B cell (primary cell): ENCODE data around the gene DHX8. TPM values are rescaled to one million over a fixed set of nuclear protein-coding genes. Genes with fewer than 3 reads are reported as not detected.

Experiments
- ATAC-seq: fragments of 200-7000 bp; cut with Tn5 transposase; one replicate; pipeline ENCODE4 v1.10.0; 2021; ENCODE audit warnings: low read depth, mild to moderate bottlenecking, moderate number of reproducible peaks, moderate library complexity
- CTCF ChIA-PET: fragments of 350-600 bp; sonication (Branson Sonifier 250); formaldehyde crosslinking; loops from one replicate; lab custom pipeline; 2021; ENCODE audit warnings: antibody characterized with exemption, inconsistent platforms; lab: Charles Lee
- POLR2A ChIA-PET: fragments of 350-600 bp; sonication (Branson Sonifier 250); formaldehyde crosslinking; loops from one replicate; lab custom pipeline; 2021; ENCODE audit warnings: antibody characterized with exemption; lab: Charles Lee
- DNase-seq: peaks from one replicate; pipeline ENCODE4 v3.0.0; 2013
- H2AFZ ChIP-seq: 2 replicates; pipeline ENCODE4 v1.6.1; 2012; ENCODE audit warnings: mild to moderate bottlenecking, low read depth, low read length; ENCODE audit not compliant: insufficient read depth, poor library complexity, severe bottlenecking
- H3K27ac ChIP-seq, 2 donors: 1 replicate in 1 of 2; 2 replicates in 1 of 2; pipeline ENCODE4 v1.5.1; 2012 to 2013; ENCODE audit warnings: low read length in 2 of 2, mild to moderate bottlenecking in 2 of 2, moderate library complexity in 1 of 2
- H3K27me3 ChIP-seq, 4 experiments: fragments of 200-600 bp in 1 of 4; sonication (generic) in 1 of 4; replicated peaks in 1 of 4; 1 replicate in 2 of 4; 2 replicates in 2 of 4; pipeline versions ENCODE4 v1.6.1 to v1.7.0; 2013 to 2016; ENCODE audit warnings: low read length in 3 of 4, mild to moderate bottlenecking in 2 of 4, mixed read lengths in 1 of 4, moderate library complexity in 1 of 4; ENCODE audit not compliant: insufficient read depth in 4 of 4, control insufficient read depth in 3 of 4; ENCODE audit errors: control extremely low read depth in 1 of 4
- H3K36me3 ChIP-seq, 2 experiments: replicated peaks in 1 of 2; 1 replicate in 1 of 2; 2 replicates in 1 of 2; pipeline versions ENCODE4 v1.6.1 to v1.7.1; 2013; ENCODE audit warnings: low read length in 1 of 2; ENCODE audit not compliant: insufficient read depth in 2 of 2, control insufficient read depth in 1 of 2; ENCODE audit errors: control extremely low read depth in 1 of 2, extremely low read depth in 1 of 2
- H3K4me1 ChIP-seq, 2 donors: fragments of 200-600 bp in 1 of 2; sonication (generic) in 1 of 2; 1 replicate in 1 of 2; 2 replicates in 1 of 2; pipeline versions ENCODE4 v1.5.1 to v1.6.1; 2013 to 2017; ENCODE audit warnings: low read length in 2 of 2; ENCODE audit not compliant: control insufficient read depth in 2 of 2, insufficient read depth in 2 of 2
- H3K4me2 ChIP-seq: replicated peaks from 2 replicates; pipeline ENCODE3; 2012; ENCODE audit warnings: mild to moderate bottlenecking, low read depth, low read length; ENCODE audit not compliant: poor library complexity, severe bottlenecking
- H3K4me3 ChIP-seq, 5 experiments: fragments of 200-600 bp in 1 of 5; sonication (generic) in 1 of 5; 1 replicate in 3 of 5; 2 replicates in 2 of 5; pipeline versions ENCODE4 v1.5.1 to v1.7.0; 2011 to 2016; ENCODE audit warnings: low read length in 4 of 5, mild to moderate bottlenecking in 4 of 5, low read depth in 2 of 5, control low read depth in 1 of 5, moderate library complexity in 1 of 5; ENCODE audit not compliant: insufficient read depth in 1 of 5; ENCODE audit errors: control extremely low read depth in 1 of 5, extremely low read depth in 1 of 5
- H3K79me2 ChIP-seq: fragments of 200-600 bp; sonication (generic); one replicate; pipeline ENCODE4 v1.6.0; 2016; ENCODE audit warnings: low read length; ENCODE audit not compliant: control insufficient read depth, insufficient read depth
- H3K9ac ChIP-seq: fragments of 200-600 bp; sonication (generic); 2 replicates; pipeline ENCODE4 v1.6.1; 2017; ENCODE audit warnings: mild to moderate bottlenecking, low read length, moderate library complexity
- H3K9me3 ChIP-seq, 3 donors: one replicate each; pipeline versions ENCODE4 v1.6.1 to v1.7.1; 2013; ENCODE audit warnings: low read length in 2 of 3; ENCODE audit not compliant: control insufficient read depth in 2 of 3, insufficient read depth in 1 of 3; ENCODE audit errors: control extremely low read depth in 1 of 3
- H4K20me1 ChIP-seq: 2 replicates; pipeline ENCODE4 v1.6.0; 2012; ENCODE audit warnings: mild to moderate bottlenecking, low read length; ENCODE audit not compliant: insufficient read depth, control insufficient read depth, poor library complexity, severe bottlenecking
- H3K27ac Mint-ChIP-seq: one replicate; pipeline ENCODE4 v1.8.0; 2021; ENCODE audit warnings: mixed read lengths
- H3K27me3 Mint-ChIP-seq: one replicate; pipeline ENCODE4 v1.8.0; 2021; ENCODE audit warnings: mixed read lengths
- H3K4me1 Mint-ChIP-seq: one replicate; pipeline ENCODE4 v1.8.0; 2021; ENCODE audit warnings: mixed read lengths
- H3K4me3 Mint-ChIP-seq: one replicate; pipeline ENCODE4 v1.8.0; 2021; ENCODE audit warnings: mixed read lengths
- H3K9me3 Mint-ChIP-seq: one replicate; pipeline ENCODE4 v1.8.0; 2022; ENCODE audit warnings: mixed read lengths; ENCODE audit not compliant: insufficient read depth
- EZH2 ChIP-seq: IDR thresholded peaks from 2 replicates; pipeline ENCODE4 v1.6.1; 2012; ENCODE audit warnings: borderline replicate concordance, low read depth, mild to moderate bottlenecking, moderate library complexity, low read length; ENCODE audit not compliant: insufficient read depth, poor library complexity, severe bottlenecking
- WGBS: methylation state at CpG from one replicate; pipeline ENCODE4 v1.1.5; 2013; ENCODE audit warnings: missing lambda C conversion rate; ENCODE audit not compliant: insufficient coverage; 5-methylcytosine and 5-hydroxymethylcytosine counted together
- intact Hi-C: fragments of 100-400 bp; cut with micrococcal nuclease; formaldehyde crosslinking; loops from one replicate; pipeline ENCODE4 v1.10.0; 2022
- polyA plus RNA-seq: library from polyadenylated mRNA; depleted of rRNA; stranded (reverse); fragments of >200 nt; gene quantifications from 2 replicates; pipeline ENCODE4 v1.2.3, GENCODE V29; 2012
- total RNA-seq, 2 donors: library from RNA; stranded (reverse); fragments of 120-200 nt in 1 of 2; gene quantifications; 1 replicate in 1 of 2; 2 replicates in 1 of 2; pipeline versions ENCODE4 v1.2.3 to v1.2.4, GENCODE V29; 2013 to 2022
- TF ChIP-seq, protein P1 (sequence below): fragments of 200-600 bp; IDR thresholded peaks from one replicate; pipeline ENCODE4 v1.8.0; 2022; ENCODE audit warnings: antibody characterized with exemption, mild to moderate bottlenecking

DHX8 gene
- total and polyA plus RNA-seq, 2 donors (not counting 1 experiment from before 2014, with no cell fraction given), result 17.9 to 63.3 TPM

DNA sequence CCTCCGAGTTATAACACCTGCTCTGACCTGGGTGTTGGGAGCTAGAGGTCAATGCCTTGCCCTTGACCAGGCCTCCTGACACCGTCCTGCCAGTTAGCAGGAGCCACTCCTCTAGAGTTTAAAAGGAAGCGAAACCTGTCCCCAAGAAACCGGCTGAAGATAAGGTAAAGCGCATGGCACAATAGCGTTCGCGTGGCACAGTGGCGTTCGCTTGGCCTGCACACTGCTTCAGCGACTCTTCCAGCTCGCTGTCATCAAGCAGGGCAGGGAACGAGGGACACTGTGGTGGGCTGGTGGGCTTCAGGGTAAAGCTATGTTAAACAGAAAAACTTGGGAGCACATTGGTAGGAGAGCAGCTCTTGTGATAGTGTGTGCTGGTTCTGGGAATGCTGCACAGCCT is 90.6 kb downstream of the DHX8 start:
- Mint-ChIP-seq H3K4me1 (peaks cover 20% of the 10 kb centered on the region), H3K9me3 (no peaks in the 10 kb centered on the region), H3K27me3 (peaks cover 9% of the 10 kb centered on the region), H3K27ac (no peak overlapping the region), H3K4me3 (no peak overlapping the region)
- no peak overlapping the region for H3K4me2 ChIP-seq
- H3K9me3 ChIP-seq, result no peaks in the 10 kb centered on the region
- H3K27me3 ChIP-seq, result peaks cover 0 to 15% (median 0%) of the 10 kb centered on the region in 4 experiments
- H3K4me3 ChIP-seq, result no peak overlapping the region
- intact Hi-C loops, result loop anchor here (10.0 kb wide), 1 partner anchor 180 kb away; the partner anchor contains the start of gene ARL4D
- no peak overlapping the region for H2AFZ ChIP-seq
- H3K4me1 ChIP-seq, result peaks cover 17 to 19% of the 10 kb centered on the region in 2 donors
- H3K27ac ChIP-seq, result no peak overlapping the region
- CTCF ChIA-PET, result interaction anchor here (0.8 to 9.1 kb wide), 7 partner anchors 40 to 272 kb away, joined by 3 to 153 read pairs (median 3); partner anchors contain the start of gene SOST
- POLR2A ChIA-PET, result no interaction called here
- no peaks in the 10 kb centered on the region for H3K36me3 ChIP-seq
- no peak overlapping the region for H3K9ac ChIP-seq
- DNase-seq (no peak), ATAC-seq (no peak)
- no peaks in the 10 kb centered on the region for H4K20me1 ChIP-seq
- TF ChIP-seq, protein P1, sequence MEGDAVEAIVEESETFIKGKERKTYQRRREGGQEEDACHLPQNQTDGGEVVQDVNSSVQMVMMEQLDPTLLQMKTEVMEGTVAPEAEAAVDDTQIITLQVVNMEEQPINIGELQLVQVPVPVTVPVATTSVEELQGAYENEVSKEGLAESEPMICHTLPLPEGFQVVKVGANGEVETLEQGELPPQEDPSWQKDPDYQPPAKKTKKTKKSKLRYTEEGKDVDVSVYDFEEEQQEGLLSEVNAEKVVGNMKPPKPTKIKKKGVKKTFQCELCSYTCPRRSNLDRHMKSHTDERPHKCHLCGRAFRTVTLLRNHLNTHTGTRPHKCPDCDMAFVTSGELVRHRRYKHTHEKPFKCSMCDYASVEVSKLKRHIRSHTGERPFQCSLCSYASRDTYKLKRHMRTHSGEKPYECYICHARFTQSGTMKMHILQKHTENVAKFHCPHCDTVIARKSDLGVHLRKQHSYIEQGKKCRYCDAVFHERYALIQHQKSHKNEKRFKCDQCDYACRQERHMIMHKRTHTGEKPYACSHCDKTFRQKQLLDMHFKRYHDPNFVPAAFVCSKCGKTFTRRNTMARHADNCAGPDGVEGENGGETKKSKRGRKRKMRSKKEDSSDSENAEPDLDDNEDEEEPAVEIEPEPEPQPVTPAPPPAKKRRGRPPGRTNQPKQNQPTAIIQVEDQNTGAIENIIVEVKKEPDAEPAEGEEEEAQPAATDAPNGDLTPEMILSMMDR, result no peak
- no peak for TF ChIP-seq EZH2
- 81% methylated on average over 12 of the region's 13 CpGs for WGBS
- no peaks in the 10 kb centered on the region for H3K79me2 ChIP-seq

DNA sequence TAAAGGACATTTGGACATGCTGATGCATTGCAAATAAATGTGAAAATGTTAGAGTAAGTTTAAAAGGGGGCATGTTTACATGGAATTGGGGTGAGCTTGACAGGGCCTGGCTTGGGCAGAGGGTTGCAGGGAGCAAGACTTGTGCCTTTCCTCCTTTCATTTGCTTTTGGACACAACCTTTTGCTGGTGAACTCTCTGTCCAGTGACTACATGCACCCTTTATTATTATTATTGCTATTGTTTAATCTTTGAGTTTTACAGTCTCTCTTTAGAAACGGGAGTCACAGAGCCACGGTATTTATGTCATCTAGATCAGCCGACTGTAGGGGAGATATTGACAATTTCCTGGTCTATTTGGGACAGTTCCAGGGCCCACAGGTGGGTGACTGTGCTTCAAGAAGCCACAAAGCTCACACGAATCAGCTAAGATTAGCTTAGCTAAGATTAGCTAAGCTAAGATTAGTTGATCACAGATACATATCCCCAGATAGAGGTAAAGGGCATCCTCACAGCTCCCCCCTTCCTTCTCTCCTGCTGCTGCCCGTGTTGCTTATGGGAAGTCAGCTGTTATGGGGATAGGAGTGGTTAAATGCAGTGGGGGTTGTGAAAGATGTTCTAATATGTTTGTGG is 91.2 kb downstream of the DHX8 start:
- no peak for TF ChIP-seq EZH2
- TF ChIP-seq, protein P1, result no peak
- CTCF ChIA-PET, result interaction anchor here (0.7 to 9.1 kb wide), 8 partner anchors 9 to 271 kb away, joined by 3 to 153 read pairs (median 4); partner anchors contain the start of gene SOST
- Mint-ChIP-seq H3K9me3 (no peaks in the 10 kb centered on the region), H3K27me3 (peaks cover 9% of the 10 kb centered on the region), H3K4me1 (peaks cover 24% of the 10 kb centered on the region), H3K4me3 (no peak overlapping the region), H3K27ac (no peak overlapping the region)
- DNase-seq (no peak), ATAC-seq (no peak)
- Histone ChIP-seq H3K4me2 (no peak overlapping the region), H3K27me3 (peaks cover 0 to 15% (median 0%) of the 10 kb centered on the region in 4 experiments), H3K27ac (no peak overlapping the region), H2AFZ (no peak overlapping the region), H3K4me3 (no peak overlapping the region), H4K20me1 (no peaks in the 10 kb centered on the region), H3K79me2 (no peaks in the 10 kb centered on the region), H3K9me3 (no peaks in the 10 kb centered on the region), H3K4me1 (peaks cover 22 to 25% of the 10 kb centered on the region in 2 donors), H3K36me3 (no peaks in the 10 kb centered on the region), H3K9ac (no peak overlapping the region)
- intact Hi-C loops, result loop anchor here (10.0 kb wide), 1 partner anchor 180 kb away; the partner anchor contains the start of gene ARL4D
- POLR2A ChIA-PET, result no interaction called here
- 8% methylated on average over 2 of the region's 5 CpGs for WGBS
